HEK293 (cell line): ENCODE data around the gene EIPR1.

Experiments used
- CTCF ChIA-PET: fragments of 350-600 bp; formaldehyde crosslinking; extraction: SDS; loops from one replicate; lab custom pipeline; 2021; ENCODE audit warnings: antibody characterized with exemption; lab: Yijun Ruan, JAX
- POLR2A ChIA-PET: fragments of 300-600 bp; formaldehyde crosslinking; extraction: SDS; loops from one replicate; lab custom pipeline; 2020; ENCODE audit warnings: antibody characterized with exemption, inconsistent platforms; lab: Yijun Ruan, JAX
- H3K27ac ChIP-seq: fragments of 200-500 bp; sonication (Bioruptor generic); 2 replicates; pipeline ENCODE4 v1.5.1; 2014; ENCODE audit warnings: low read depth, low read length, control low read depth, inconsistent platforms; ENCODE audit errors: extremely low read depth
- H3K36me3 ChIP-seq, 2 experiments: fragments of 200-500 bp in 1 of 2; sonication (Bioruptor generic) in 1 of 2; 1 replicate in 1 of 2; 2 replicates in 1 of 2; pipeline ENCODE4 v1.5.1; 2014 to 2017; ENCODE audit warnings: inconsistent platforms in 2 of 2, low read length in 2 of 2; ENCODE audit not compliant: control insufficient read depth in 2 of 2, insufficient read depth in 1 of 2
- H3K4me1 ChIP-seq: fragments of 200-500 bp; sonication (Bioruptor generic); 2 replicates; pipeline ENCODE4 v1.5.1; 2014; ENCODE audit warnings: mild to moderate bottlenecking, low read length, inconsistent platforms; ENCODE audit not compliant: control insufficient read depth, insufficient read depth
- H3K4me3 ChIP-seq: 2 replicates; pipeline ENCODE4 v1.5.1; 2011; ENCODE audit warnings: low read depth, mild to moderate bottlenecking, control low read depth, low read length, moderate library complexity
- H3K9me3 ChIP-seq: fragments of 200-500 bp; sonication (Bioruptor generic); 2 replicates; pipeline ENCODE4 v1.5.1; 2014; ENCODE audit warnings: low read depth, low read length, inconsistent platforms; ENCODE audit not compliant: control insufficient read depth, insufficient read depth
- BCL11A ChIP-seq: fragments of 450-650 bp; formaldehyde crosslinking; IDR thresholded peaks from 2 replicates; pipeline ENCODE4 v1.5.1; 2016; ENCODE audit warnings: low read depth, missing biosample characterization, missing genetic modification characterization
- KLF8 ChIP-seq: fragments of 450-650 bp; formaldehyde crosslinking; IDR thresholded peaks from 2 replicates; pipeline ENCODE4 v1.5.1; 2016; ENCODE audit warnings: missing biosample characterization, missing genetic modification characterization
- RBAK ChIP-seq: fragments of 450-650 bp; formaldehyde crosslinking; IDR thresholded peaks from 2 replicates; pipeline ENCODE4 v1.5.1; 2016; ENCODE audit warnings: missing biosample characterization, missing genetic modification characterization
- SCRT2 ChIP-seq: fragments of 450-650 bp; formaldehyde crosslinking; IDR thresholded peaks from 2 replicates; pipeline ENCODE4 v1.5.1; 2016; ENCODE audit warnings: missing biosample characterization, missing genetic modification characterization
- TCF7L2 ChIP-seq: IDR thresholded peaks from 2 replicates; pipeline ENCODE4 v1.6.1; 2011; ENCODE audit warnings: low read depth, mild to moderate bottlenecking, inconsistent platforms, low read length, moderate library complexity, borderline replicate concordance
- ZBTB17 ChIP-seq: fragments of 450-650 bp; formaldehyde crosslinking; IDR thresholded peaks from 2 replicates; pipeline ENCODE4 v1.5.1; 2016; ENCODE audit warnings: missing biosample characterization, missing genetic modification characterization
- ZBTB6 ChIP-seq: fragments of 450-650 bp; formaldehyde crosslinking; IDR thresholded peaks from 2 replicates; pipeline ENCODE4 v1.5.1; 2017; ENCODE audit warnings: missing biosample characterization, missing genetic modification characterization
- ZEB2 ChIP-seq: fragments of 450-650 bp; formaldehyde crosslinking; IDR thresholded peaks from 2 replicates; pipeline ENCODE4 v1.5.1; 2016; ENCODE audit warnings: missing biosample characterization, missing genetic modification characterization
- ZFP37 ChIP-seq: fragments of 450-650 bp; formaldehyde crosslinking; IDR thresholded peaks from 2 replicates; pipeline ENCODE4 v1.5.1; 2016; ENCODE audit warnings: missing biosample characterization, missing genetic modification characterization
- ZIC2 ChIP-seq: fragments of 450-650 bp; formaldehyde crosslinking; IDR thresholded peaks from 2 replicates; pipeline ENCODE4 v1.5.1; 2016; ENCODE audit warnings: missing biosample characterization, missing genetic modification characterization
- ZNF138 ChIP-seq: fragments of 450-650 bp; formaldehyde crosslinking; IDR thresholded peaks from 2 replicates; pipeline ENCODE4 v1.5.1; 2016; ENCODE audit warnings: missing biosample characterization, missing genetic modification characterization, borderline replicate concordance
- ZNF157 ChIP-seq: fragments of 450-650 bp; formaldehyde crosslinking; IDR thresholded peaks from 2 replicates; pipeline ENCODE4 v1.5.1; 2016; ENCODE audit warnings: missing biosample characterization, missing genetic modification characterization
- ZNF16 ChIP-seq: fragments of 450-650 bp; formaldehyde crosslinking; IDR thresholded peaks from 2 replicates; pipeline ENCODE4 v1.5.1; 2016; ENCODE audit warnings: low read depth, missing biosample characterization, missing genetic modification characterization
- ZNF18 ChIP-seq: fragments of 450-650 bp; formaldehyde crosslinking; IDR thresholded peaks from 2 replicates; pipeline ENCODE4 v1.5.1; 2016; ENCODE audit warnings: missing biosample characterization, missing genetic modification characterization
- ZNF211 ChIP-seq: fragments of 450-650 bp; formaldehyde crosslinking; IDR thresholded peaks from 2 replicates; pipeline ENCODE4 v1.5.1; 2016; ENCODE audit warnings: low read depth, missing biosample characterization, missing genetic modification characterization
- ZNF23 ChIP-seq: fragments of 450-650 bp; formaldehyde crosslinking; IDR thresholded peaks from 2 replicates; pipeline ENCODE4 v1.5.1; 2016; ENCODE audit warnings: missing biosample characterization, missing genetic modification characterization, borderline replicate concordance
- ZNF280D ChIP-seq: fragments of 450-650 bp; formaldehyde crosslinking; IDR thresholded peaks from 2 replicates; pipeline ENCODE4 v1.5.1; 2016; ENCODE audit warnings: missing biosample characterization, missing genetic modification characterization
- ZNF311 ChIP-seq: fragments of 450-650 bp; formaldehyde crosslinking; IDR thresholded peaks from 2 replicates; pipeline ENCODE4 v1.5.1; 2017; ENCODE audit warnings: missing biosample characterization, missing genetic modification characterization, borderline replicate concordance
- ZNF335 ChIP-seq: fragments of 450-650 bp; formaldehyde crosslinking; conservative IDR thresholded peaks from 2 replicates; pipeline ENCODE4 v1.5.1; 2016; ENCODE audit warnings: missing biosample characterization, missing genetic modification characterization
- ZNF37A ChIP-seq: fragments of 450-650 bp; IDR thresholded peaks from 2 replicates; pipeline ENCODE4 v1.5.1; 2018; ENCODE audit warnings: missing biosample characterization, missing genetic modification characterization
- ZNF621 ChIP-seq: fragments of 450-650 bp; formaldehyde crosslinking; IDR thresholded peaks from 2 replicates; pipeline ENCODE4 v1.5.1; 2017; ENCODE audit warnings: missing biosample characterization, missing genetic modification characterization
- ZNF624 ChIP-seq: fragments of 450-650 bp; formaldehyde crosslinking; IDR thresholded peaks from 2 replicates; pipeline ENCODE4 v1.5.1; 2017; ENCODE audit warnings: missing biosample characterization, missing genetic modification characterization
- ZNF626 ChIP-seq: fragments of 450-650 bp; sonication (Bioruptor Pico); formaldehyde crosslinking; IDR thresholded peaks from 2 replicates; pipeline ENCODE4 v1.5.1; 2018; ENCODE audit warnings: missing biosample characterization, missing genetic modification characterization, inconsistent platforms
- ZNF660 ChIP-seq: fragments of 450-650 bp; IDR thresholded peaks from 2 replicates; pipeline ENCODE4 v1.5.1; 2018; ENCODE audit warnings: missing biosample characterization, mild to moderate bottlenecking, missing genetic modification characterization
- ZSCAN30 ChIP-seq: fragments of 450-650 bp; IDR thresholded peaks from 2 replicates; pipeline ENCODE4 v1.5.1; 2018; ENCODE audit warnings: missing biosample characterization, mild to moderate bottlenecking, missing genetic modification characterization, moderate library complexity

EIPR1 gene

GRCh38 chr2:3320910-3321605 is 56.6 kb downstream of the EIPR1 start:
- Histone ChIP-seq H3K4me1 (no peaks in the 10 kb centered on the region), H3K9me3 (no peaks in the 10 kb centered on the region), H3K36me3 (peaks cover 0 to 28% of the 10 kb centered on the region in 2 experiments; a peak in 1 of 3 replicates), H3K27ac (no peak overlapping the region), H3K4me3 (no peak overlapping the region)
- no peak for TF ChIP-seq ZNF211 (tag by site-specific recombination)
- no peak for TF ChIP-seq RBAK
- TF ChIP-seq ZNF23 (tag by site-specific recombination) = no peak
- no peak for TF ChIP-seq ZIC2 (tag by site-specific recombination)
- CTCF ChIA-PET = interaction anchor here (0.7 kb wide), 1 partner anchor 337 kb away, joined by 4 read pairs; no protein-coding TSS in a partner anchor
- POLR2A ChIA-PET = no interaction called here

GRCh38 chr2:3319745-3320566 is 57.7 kb downstream of the EIPR1 start:
- ChIA-PET CTCF (interaction anchor here (0.7 kb wide), 1 partner anchor 338 kb away, joined by 4 read pairs; no protein-coding TSS in a partner anchor), POLR2A (no interaction called here)
- TF ChIP-seq ZNF18 (tag by site-specific recombination) = no peak
- peak; percentile 31; the same call in 1 of the 2 replicates for TF ChIP-seq ZEB2 (tag by site-specific recombination)
- TF ChIP-seq ZNF280D = no peak
- TF ChIP-seq ZNF335 = no peak
- TF ChIP-seq, all 188 proteins: peak for 1
- Histone ChIP-seq H3K36me3 (peaks cover 0 to 28% of the 10 kb centered on the region in 2 experiments; a peak in 1 of 3 replicates), H3K4me1 (no peaks in the 10 kb centered on the region), H3K9me3 (no peaks in the 10 kb centered on the region), H3K4me3 (no peak overlapping the region), H3K27ac (no peak overlapping the region)

- H3K4me3 ChIP-seq = no peak overlapping the region
- POLR2A ChIA-PET = no interaction called here
- no peaks in the 10 kb centered on the region for H3K9me3 ChIP-seq
- CTCF ChIA-PET = no interaction called here
- no peaks in the 10 kb centered on the region for H3K4me1 ChIP-seq
- no peak overlapping the region for H3K27ac ChIP-seq
- TF ChIP-seq ZFP37 (tag by site-specific recombination) = no peak
- TF ChIP-seq KLF8 (tag by site-specific recombination) = no peak
- no peak for TF ChIP-seq ZNF138
- no peak for TF ChIP-seq ZNF157 (tag by site-specific recombination)
- no peak for TF ChIP-seq SCRT2 (tag by site-specific recombination)
- no peak for TF ChIP-seq ZNF335
- TF ChIP-seq TCF7L2 = no peak
- TF ChIP-seq BCL11A = no peak
- no peak for TF ChIP-seq ZNF624 (tag by site-specific recombination)
- TF ChIP-seq ZSCAN30 (tag by site-specific recombination) = no peak
- no peak for TF ChIP-seq ZNF660 (tag by site-specific recombination)
- TF ChIP-seq ZNF23 (tag by site-specific recombination) = no peak
- TF ChIP-seq ZNF37A (tag by site-specific recombination) = no peak
- no peak for TF ChIP-seq ZNF311 (tag by site-specific recombination)
- no peak for TF ChIP-seq ZNF621
- TF ChIP-seq ZBTB17 (tag by site-specific recombination) = no peak
- TF ChIP-seq ZNF16 (tag by site-specific recombination) = no peak
- no peak for TF ChIP-seq ZNF626 (tag by site-specific recombination)
- no peak for TF ChIP-seq ZBTB6 (tag by site-specific recombination)
- peaks cover 0 to 25% of the 10 kb centered on the region in 2 experiments; a peak in 1 of 3 replicates for H3K36me3 ChIP-seq
These were observed 58.5 kb downstream of the EIPR1 start for GRCh38 chr2:3319134-3319533.
